ENCODE measurements around the gene ELF4.

ELF4 gene

GRCh38 chrX:130032552-130032951 lies 77.7 kb downstream of the ELF4 start:
- DNase-seq: no peak

GRCh38 chrX:130030826-130031225 lies 79.5 kb downstream of the ELF4 start:
- no peak for DNase-seq

- no peak for DNase-seq
These were observed 82.1 kb downstream of the ELF4 start for GRCh38 chrX:130028196-130028595.

GRCh38 chrX:130027569-130027968 lies 82.7 kb downstream of the ELF4 start:
- no peak for DNase-seq

GRCh38 chrX:130025256-130025655 lies 85.0 kb downstream of the ELF4 start:
- no peak for DNase-seq

GRCh38 chrX:130024127-130024526 lies 86.2 kb downstream of the ELF4 start:
- no peak for DNase-seq

- no peak for DNase-seq
These were observed 89.5 kb downstream of the ELF4 start for GRCh38 chrX:130020661-130021324.

GRCh38 chrX:130018143-130018542 lies 92.2 kb downstream of the ELF4 start:
- DNase-seq: no peak

- no peak for DNase-seq
These were observed 95.1 kb downstream of the ELF4 start for GRCh38 chrX:130015181-130015580.

All from DMS79 (cell line).